GM19099 (cell line): ENCODE data around the gene ATP4A.

Experiments used
- POLR2A ChIP-seq: IDR thresholded peaks from 3 replicates; pipeline ENCODE4 v1.6.1; 2011; ENCODE audit warnings: low read depth; ENCODE audit not compliant: insufficient read length; ENCODE audit errors: extremely low read depth

Gene ATP4A

DNA sequence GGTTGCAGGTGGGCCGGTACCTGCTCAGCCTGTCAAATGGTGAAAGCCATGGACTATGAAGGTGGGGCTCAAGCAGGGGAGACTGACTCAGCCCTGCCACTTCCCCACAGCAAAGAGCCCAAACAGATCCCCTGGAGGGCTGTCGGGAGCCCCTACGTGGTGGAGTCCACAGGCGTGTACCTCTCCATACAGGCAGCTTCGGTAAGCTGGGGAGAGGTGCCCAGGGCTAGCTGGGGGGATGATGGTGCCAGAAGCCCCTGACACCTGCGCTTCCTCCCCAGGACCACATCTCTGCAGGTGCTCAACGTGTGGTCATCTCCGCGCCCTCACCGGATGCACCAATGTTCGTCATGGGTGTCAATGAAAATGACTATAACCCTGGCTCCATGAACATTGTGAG lies 21.2 kb downstream of the ATP4A start:
- TF ChIP-seq POLR2A = no peak

- TF ChIP-seq POLR2A = no peak
These were observed 23.0 kb downstream of the ATP4A start for GRCh38 chr19:35540356-35540927.

DNA sequence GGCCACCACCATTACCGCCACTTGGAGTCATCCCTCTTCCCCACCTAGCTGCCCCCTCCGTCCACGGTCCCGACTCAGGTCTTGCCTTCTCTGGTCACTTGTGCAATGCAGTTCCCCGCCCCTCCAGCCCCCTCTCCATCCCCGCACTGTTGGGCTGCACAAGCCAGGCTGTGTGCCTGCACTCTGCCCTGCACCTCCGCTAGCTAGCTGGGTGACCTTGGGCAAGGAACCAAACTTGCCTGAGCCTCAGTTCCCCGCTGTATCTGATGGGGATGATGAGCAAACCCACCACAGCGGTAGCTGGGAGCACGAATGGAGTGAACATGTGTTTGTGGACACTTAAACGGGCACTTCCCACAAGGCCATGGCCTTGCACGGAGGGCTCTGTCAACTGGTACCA lies 23.6 kb downstream of the ATP4A start:
- no peak for TF ChIP-seq POLR2A

DNA sequence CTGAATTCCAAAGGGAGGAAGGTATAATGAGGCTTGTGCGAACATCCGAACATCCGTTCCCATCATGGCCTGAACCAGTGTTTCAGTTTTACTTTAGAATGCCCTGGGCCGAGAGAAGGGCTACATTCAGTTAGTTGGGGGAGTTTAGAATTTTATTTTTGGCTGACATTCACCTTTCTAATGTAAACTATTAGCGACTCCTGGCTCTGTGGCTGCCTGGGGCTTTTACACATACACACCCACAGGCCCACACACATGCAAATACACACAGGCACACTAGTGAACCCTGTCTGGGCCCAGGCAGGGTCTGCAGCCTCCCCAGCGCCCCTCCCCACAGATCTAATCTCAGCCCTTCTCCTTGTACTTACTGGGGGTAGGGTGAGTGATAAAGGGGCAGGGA lies 24.1 kb downstream of the ATP4A start:
- no peak for TF ChIP-seq POLR2A

DNA sequence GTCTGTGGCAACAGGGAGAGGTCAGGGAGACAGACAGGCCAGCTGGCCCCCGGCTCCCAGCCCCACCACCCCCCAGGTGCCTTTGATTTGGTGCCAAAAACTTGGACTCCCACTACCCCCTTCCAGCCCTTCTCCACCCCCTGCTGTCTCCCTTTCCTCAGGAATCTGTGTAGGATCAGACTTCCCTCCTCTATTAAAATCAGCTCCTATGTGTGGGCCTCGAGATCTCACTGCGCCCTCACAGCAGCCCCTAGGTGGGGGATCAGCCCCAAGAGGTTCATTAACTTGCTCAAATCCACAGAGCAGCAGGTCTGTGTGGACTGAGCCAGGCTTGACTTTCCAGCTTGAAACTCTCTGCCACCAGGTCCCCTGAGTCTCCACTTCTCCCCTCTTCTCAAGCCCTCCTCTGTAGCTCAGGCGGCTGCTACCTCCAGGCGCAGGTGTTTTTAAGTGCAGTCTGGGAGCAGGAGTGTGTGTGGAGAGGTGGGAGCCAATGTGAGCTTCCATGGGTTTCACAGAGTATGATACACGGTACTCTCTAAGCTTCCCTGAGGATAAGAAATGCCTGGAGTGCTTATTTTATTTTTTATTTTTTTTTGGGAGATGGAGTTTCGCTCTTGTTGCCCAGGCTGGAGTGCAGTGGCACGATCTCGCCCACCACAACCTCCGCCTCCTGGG lies 28.5 kb downstream of the ATP4A start:
- TF ChIP-seq POLR2A = no peak

- TF ChIP-seq POLR2A = no peak
These were observed 29.6 kb downstream of the ATP4A start for GRCh38 chr19:35533822-35534392.

DNA sequence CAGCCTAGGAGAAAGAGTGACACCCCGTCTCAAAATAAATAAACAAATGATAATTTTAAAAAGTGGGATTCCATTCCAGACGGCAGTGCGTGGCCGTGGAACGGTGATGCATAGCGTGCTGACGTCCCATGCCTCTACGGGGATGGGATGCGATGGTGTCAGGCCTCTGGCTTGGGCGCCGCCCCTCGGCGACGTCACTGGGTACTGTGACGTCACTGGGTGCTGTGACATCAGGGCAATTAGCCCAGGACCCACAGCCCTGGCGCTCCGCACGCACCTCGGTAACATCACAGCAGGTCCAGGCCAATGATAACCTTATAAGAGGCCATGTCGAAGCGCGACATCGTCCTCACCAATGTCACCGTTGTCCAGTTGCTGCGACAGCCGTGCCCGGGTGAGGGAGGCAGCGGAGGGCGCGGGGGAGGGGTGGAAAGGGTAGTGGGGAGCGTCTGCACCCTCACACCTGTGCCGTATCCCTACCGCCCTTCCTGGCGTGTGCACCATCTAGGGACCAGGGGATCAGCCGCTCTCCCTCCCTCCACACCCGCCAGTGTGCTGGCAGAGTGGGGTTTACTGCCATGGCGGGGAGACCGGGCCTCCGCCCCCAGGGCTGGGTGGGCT lies 30.1 kb downstream of the ATP4A start, which contains the start of gene GAPDHS:
Gene GAPDHS (plus strand): TSS at position 256 of the 621 bp plus-strand sequence. CDS start 72 bp downstream, at position 328.
- TF ChIP-seq POLR2A = no peak

GRCh38 chr19:35531291-35531690 lies 32.2 kb downstream of the ATP4A start:
- no peak for TF ChIP-seq POLR2A

GRCh38 chr19:35529241-35530218 lies 33.9 kb downstream of the ATP4A start:
- TF ChIP-seq POLR2A = no peak

- no peak for TF ChIP-seq POLR2A
These were observed 35.0 kb downstream of the ATP4A start, which contains the start of gene SBSN for GRCh38 chr19:35528218-35529038. TSS of gene SBSN (minus strand) at chr19:35528311. CDS start at chr19:35528281, 30 bp downstream.

DNA sequence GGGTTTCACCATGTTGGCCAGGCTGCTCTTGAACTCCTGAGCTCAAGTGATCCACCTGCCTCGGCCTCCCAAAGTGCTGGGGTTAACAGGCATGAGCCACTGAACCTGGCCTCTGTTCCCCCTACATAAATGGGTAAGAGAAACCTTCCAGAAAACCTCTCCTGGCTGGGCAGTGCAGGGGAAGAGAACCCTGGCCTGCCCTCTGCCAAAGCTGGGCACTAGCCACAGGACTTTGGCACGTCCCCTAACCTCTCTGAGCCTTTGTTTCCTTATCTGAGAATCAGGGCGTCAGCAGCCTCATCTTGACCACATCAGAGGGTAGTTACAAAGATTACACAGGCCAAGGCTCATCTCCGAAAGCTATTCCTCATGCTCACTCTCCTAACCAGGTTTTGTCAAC lies 37.6 kb downstream of the ATP4A start:
- TF ChIP-seq POLR2A = no peak

DNA sequence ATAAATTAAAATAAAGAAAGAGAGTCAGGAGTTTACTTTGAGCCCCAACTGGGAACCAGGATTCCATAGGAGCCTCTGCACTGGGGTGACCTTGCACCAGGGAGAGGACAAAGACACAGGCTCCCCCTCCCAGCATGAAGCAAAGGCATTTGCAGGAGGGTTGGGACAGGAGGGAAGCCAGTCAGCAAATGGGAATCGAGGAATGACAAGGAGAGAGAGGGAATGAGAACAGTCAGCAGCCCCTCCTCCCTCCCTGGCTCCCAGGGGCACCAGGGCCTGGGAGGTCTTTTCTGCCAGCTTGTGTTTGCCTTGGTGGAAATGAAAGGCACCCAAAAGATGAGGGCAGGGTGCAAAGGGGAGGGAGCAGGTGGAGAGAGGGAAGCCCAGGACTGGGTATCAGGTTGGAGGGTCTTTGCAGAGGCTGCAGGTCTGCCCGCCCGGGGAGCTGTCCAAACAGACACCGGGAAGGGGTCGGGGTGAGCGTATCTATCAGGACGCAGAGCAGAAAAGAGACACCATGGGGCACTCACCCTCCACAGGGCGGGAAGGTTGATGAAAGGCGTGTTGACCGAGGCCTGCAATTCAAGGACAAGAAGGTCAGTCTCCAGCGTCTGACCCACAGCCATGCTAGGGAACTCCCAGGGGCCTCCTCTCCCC lies 39.1 kb downstream of the ATP4A start:
- no peak for TF ChIP-seq POLR2A

DNA sequence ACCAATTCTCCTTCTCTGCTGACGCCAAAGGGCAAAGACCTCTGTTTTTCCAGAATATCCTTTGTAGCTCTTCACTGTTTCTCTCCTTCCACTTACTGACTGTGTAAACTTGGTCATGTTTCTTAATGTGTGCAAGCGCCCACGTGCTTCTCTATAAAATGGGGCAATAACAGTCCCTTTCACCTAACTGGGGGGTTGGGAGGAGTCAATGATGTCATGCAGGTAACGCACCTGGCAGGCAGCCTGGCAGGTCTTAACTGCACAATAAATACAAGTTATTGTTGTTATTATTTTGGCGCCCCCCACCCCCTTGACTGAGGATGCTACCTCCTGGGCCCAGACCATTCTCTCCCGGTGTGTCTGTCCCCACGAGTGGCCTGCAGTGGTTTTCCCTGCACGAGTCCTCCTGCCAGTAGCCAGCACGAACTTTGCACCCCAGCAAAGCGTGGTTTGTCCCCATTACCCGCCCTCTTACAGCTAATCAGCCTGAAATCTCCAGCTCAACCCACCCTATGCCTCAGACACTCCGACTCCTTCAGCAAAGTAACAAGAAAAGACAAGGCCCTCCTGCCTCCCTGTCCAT lies 40.6 kb downstream of the ATP4A start:
- TF ChIP-seq POLR2A = no peak
